Activated gamma-delta T cell treated with Interleukin-2 at 50 U/mL for 16 hours (primary cell): ENCODE measurements around the gene IKBKE.

Source experiments
- DNase-seq: peaks from one replicate; pipeline ENCODE4 v3.0.0-alpha.2; 2020

The IKBKE gene

GRCh38 chr1:206455666-206456344, 14.5 kb upstream of the IKBKE start:
- no peak for DNase-seq

DNA sequence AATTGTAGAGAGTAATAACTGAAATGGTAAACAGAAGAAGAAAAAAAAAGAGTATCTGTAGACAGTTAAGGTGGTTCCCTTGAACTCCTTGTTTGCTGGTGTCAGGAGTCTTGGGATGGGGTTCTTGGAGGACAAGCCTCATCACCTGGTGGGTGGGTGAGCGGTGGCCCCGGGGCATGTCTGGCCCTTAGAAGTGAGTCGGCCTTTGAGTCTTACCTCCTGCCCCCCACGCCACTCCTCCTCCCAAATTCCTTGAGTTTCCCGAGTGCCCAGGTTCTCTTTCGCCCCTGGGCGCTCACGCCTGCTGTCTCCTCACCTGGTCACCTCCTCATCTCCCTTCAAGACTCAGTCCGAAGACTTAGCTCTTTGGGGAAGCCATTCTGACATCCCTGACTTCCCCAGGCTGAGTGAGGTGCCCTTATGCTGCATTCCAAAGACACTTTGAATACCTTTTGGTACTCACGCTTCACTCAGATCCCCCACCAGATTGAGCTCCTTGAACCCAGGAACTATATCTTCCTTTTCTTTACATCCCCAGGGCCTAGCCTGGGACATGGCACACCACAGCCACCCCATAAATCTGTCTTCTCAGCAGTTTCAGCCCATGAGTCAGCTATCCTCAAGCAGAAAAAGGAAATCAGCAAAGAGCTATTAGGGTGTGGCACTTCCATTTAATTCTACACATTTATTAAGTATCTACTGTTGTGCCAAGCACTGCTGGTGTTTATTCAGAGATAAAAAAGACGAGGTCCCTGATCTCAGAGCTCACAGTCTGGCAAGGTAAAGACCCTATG, 13.5 kb upstream of the IKBKE start:
- DNase-seq = no peak

GRCh38 chr1:206457408-206458120, 12.7 kb upstream of the IKBKE start:
- no peak for DNase-seq

GRCh38 chr1:206459703-206460102, 10.6 kb upstream of the IKBKE start:
- DNase-seq = no peak

DNA sequence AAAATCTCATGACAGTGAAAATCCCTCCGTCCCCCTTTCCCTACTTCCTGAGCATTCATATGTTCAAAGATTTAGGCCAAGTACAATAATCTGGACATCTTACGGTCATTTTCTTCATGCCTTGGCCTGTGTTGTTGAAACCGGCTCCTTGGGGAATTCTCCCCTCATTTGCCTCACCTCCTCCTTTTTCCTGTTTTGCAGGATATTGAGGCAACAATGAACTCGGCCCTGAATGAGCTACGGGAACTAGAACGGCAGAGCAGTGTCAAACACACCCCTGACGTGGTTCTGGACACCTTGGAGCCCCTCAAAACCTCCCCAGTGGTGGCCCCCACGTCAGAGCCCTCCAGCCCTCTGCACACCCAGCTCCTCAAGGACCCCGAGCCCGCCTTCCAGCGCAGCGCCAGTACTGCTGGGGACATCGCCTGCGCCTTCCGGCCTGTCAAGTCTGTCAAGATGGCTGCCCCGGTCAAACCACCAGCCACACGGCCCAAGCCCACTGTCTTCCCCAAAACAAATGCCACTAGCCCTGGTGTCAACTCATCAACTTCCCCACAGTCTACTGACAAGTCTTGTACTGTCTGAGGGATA, 9.3 kb upstream of the IKBKE start:
- no peak for DNase-seq

- peak; percentile 75 for DNase-seq
Observed at GRCh38 chr1:206461602-206462455, 8.4 kb upstream of the IKBKE start.

- no peak for DNase-seq
Observed at GRCh38 chr1:206463137-206463536, 7.1 kb upstream of the IKBKE start.

GRCh38 chr1:206463911-206464310, 6.4 kb upstream of the IKBKE start:
- no peak for DNase-seq

DNA sequence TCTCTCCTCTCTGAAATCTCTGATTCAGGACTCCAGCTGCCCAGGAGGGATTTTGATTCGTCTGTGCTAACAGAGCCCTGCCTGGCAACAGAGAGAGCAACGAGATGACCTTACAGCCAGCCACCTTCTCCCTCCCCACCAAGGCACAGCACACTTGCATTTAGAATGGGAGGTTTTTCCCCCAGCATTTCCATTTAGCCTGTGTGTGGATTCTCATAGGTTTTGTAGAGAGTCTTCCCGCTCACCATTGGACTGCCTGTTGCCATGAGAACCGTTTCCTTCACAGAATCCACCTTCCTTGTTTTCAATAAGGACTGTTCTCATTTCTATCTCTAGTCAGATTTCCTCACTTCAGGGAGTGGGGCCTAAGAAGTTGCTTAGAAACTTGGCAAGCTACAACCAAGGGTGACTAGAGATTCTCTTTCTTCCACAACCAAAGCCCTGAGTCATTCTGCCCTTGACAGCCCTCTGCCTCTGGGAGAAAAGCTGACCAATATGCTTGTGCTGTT, 5.8 kb upstream of the IKBKE start:
- DNase-seq = no peak

DNA sequence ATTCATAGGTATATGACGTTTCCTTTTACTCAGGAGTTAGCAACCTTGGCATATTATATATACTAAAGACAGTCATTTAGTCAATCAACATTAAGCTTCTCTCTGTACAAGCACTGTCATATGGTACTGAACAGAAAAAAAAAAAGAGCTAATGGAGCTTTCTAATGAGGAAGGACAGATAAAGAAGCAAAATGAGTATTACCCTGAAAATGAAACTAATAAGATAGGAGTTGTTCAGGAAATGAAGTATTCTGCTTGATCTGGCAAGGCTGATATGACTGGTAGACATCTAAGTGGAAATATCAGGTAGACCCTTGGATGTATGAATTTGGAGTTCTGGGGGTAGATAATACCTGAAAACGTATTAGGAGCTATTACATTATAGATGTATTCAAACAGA, 4.3 kb upstream of the IKBKE start:
- no peak for DNase-seq

DNA sequence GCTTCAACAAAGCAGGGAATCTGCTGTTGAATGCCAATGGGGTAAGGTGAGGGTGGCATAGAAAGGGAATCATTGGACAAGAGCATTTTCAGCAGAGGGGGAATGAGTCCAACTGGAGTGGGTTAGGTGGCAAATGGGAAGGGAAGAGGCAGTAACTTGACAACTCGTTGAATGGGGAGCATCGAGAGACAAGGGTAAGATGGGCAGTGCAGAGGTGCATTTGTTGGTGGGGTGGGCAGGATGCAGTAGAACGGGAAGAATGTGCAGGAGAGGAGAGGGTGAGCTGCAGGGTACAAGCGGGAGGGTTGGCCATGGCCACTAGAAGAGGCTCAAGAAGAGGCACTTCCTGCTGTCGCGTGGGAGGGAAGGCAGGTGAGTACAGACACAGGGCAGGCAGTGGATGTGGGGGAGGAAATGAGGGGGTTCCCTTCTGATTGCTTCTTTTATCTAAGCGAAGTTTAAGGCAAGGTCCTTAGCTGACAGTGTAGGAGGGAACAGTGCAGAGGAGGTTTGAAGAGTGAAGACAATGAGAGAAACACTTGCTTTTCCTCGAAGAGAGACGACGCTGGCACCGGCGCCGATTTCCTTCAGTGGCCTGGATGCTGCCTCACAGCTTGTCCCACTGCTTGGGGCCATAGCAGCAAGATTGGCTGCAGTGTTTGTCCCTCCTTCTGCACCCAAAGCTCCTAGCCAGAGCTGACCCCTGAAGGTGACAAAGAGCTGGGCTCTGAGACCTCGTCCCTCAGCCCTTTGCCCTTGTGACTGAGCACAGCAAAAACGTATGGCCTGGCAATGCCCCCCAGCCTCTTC, 3.2 kb upstream of the IKBKE start:
- DNase-seq = no peak

- DNase-seq = no peak
Observed at GRCh38 chr1:206467915-206468314, 2.4 kb upstream of the IKBKE start.

GRCh38 chr1:206468571-206468970, 1.7 kb upstream of the IKBKE start:
- DNase-seq = no peak

GRCh38 chr1:206469411-206469932, 804 bp upstream of the IKBKE start:
- DNase-seq = no peak

DNA sequence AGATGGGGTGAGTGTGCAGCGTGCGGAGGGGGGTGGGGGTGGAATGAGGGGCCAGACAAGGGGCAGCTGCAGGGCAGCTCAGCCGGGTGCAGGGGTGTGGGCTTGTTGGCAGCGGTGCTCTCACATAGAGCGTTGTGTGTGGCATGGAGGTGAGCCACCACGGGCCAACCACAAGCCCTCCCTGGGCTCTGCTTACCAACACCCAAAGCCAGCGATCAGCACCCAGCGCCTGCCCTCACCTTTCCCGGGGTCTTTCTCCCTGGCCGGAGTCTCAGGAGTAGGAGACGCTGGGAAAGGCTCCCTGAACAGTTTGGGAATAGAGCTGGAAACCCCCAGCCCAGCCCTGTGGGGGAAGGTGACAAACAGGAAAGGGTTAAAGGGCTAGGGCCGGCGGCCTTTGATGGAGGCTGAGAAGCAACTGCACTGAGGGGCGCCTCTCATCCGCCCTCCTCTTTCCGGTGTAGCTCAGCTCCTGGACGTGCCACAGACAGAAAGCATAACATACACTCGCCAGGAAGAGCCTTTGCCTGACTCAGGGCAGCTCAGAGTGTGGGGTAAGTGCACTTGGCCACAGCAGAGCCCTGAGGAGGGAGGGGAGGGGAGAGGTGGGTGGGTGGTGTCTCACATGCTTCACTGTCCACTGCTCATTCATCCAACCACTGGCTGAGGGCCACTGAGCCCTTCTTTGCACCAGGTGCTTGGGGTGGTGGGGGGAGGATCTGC, 577 bp downstream of the IKBKE start:
- peak; percentile 62 for DNase-seq

GRCh38 chr1:206471415-206471801, 1.1 kb downstream of the IKBKE start:
- no peak for DNase-seq

- no peak for DNase-seq
Observed at GRCh38 chr1:206472024-206472423, 1.7 kb downstream of the IKBKE start.

GRCh38 chr1:206472454-206472853, 2.2 kb downstream of the IKBKE start:
- DNase-seq = peak; percentile 31

GRCh38 chr1:206472886-206473285, 2.6 kb downstream of the IKBKE start:
- DNase-seq = no peak

GRCh38 chr1:206476058-206476457, 5.8 kb downstream of the IKBKE start:
- DNase-seq = no peak
